Astrocyte of the spinal cord (primary cell): ENCODE data around the gene ACER2.

Experiments used
- DNase-seq: peaks from one replicate; pipeline ENCODE4 v3.0.0; 2011; ENCODE audit warnings: low read depth, low spot score
- H3K4me3 ChIP-seq: 2 replicates; pipeline ENCODE4 v1.5.1; 2011; ENCODE audit warnings: low read depth, mild to moderate bottlenecking, low read length, moderate library complexity
- CTCF ChIP-seq: IDR thresholded peaks from 2 replicates; pipeline ENCODE4 v1.5.1; 2012; ENCODE audit warnings: low read depth, mild to moderate bottlenecking, low read length, inconsistent platforms
- in situ Hi-C: cut with HindIII; loops from 2 replicates; pipeline ENCODE4 v1.10.0; 2017; ENCODE audit warnings: low sequenced_read_pairs

ACER2 gene

GRCh38 chr9:19495186-19496028, 86.6 kb downstream of the ACER2 start:
- TF ChIP-seq CTCF, result no peak
- H3K4me3 ChIP-seq, result no peak overlapping the region
- in situ Hi-C loops, result no loop called here
- no peak for DNase-seq

- in situ Hi-C loops, result no loop called here
- TF ChIP-seq CTCF, result no peak
- no peak for DNase-seq
- no peak overlapping the region for H3K4me3 ChIP-seq
Observed at GRCh38 chr9:19496321-19497050, 87.7 kb downstream of the ACER2 start.

- no peak for DNase-seq
- no peak overlapping the region for H3K4me3 ChIP-seq
- in situ Hi-C loops, result no loop called here
- TF ChIP-seq CTCF, result no peak
Observed at GRCh38 chr9:19497276-19497675, 88.5 kb downstream of the ACER2 start.

GRCh38 chr9:19498015-19498414, 89.2 kb downstream of the ACER2 start:
- DNase-seq, result peak; percentile 7
- in situ Hi-C loops, result no loop called here
- no peak for TF ChIP-seq CTCF
- H3K4me3 ChIP-seq, result no peak overlapping the region
